ENCODE results near the gene DIP2C.

Gene DIP2C

GRCh38 chr10:416091-416515, 273.4 kb downstream of the DIP2C start:
- Histone ChIP-seq H3K4me2 (ENCODE audit: insufficient read depth, low read length) (no peak overlapping the region), H3K9me3 (ENCODE audit: insufficient read depth, low read length, severe bottlenecking) (no peaks in the 10 kb centered on the region), H2AFZ (ENCODE audit: low read depth, low read length) (no peak overlapping the region), H3K4me1 (ENCODE audit: insufficient read depth, low read length) (no peaks in the 10 kb centered on the region), H3K27ac (ENCODE audit: low read length) (no peak overlapping the region), H3K27me3 (ENCODE audit: insufficient read depth, low read length, poor library complexity) (peaks cover 5% of the 10 kb centered on the region), H3K9ac (ENCODE audit: low read depth, low read length) (no peak overlapping the region), H4K20me1 (ENCODE audit: insufficient read depth, low read length) (no peaks in the 10 kb centered on the region), H3K4me3 (ENCODE audit: low read depth in 1 of 2, low read length in 2 of 2) (no peak overlapping the region), H3K36me3 (ENCODE audit: insufficient read depth, low read length) (no peaks in the 10 kb centered on the region), H3K79me2 (ENCODE audit: insufficient read depth, low read length) (no peaks in the 10 kb centered on the region)
- TF ChIP-seq EZH2 (IDR thresholded peaks at IDR 0.05; ENCODE audit: borderline replicate concordance, low read depth, low read length, severe bottlenecking) (no peak), CTCF (IDR thresholded peaks at IDR 0.05; ENCODE audit: borderline replicate concordance, extremely low read depth, low read length, poor library complexity, severe bottlenecking) (peak; percentile 11)
- ATAC-seq (ENCODE audit: insufficient read depth, low read depth): no peak
- no peak for DNase-seq

- DNase-seq (no peak), ATAC-seq (ENCODE audit: insufficient read depth, low read depth) (no peak)
- no peak for TF ChIP-seq CTCF (IDR thresholded peaks at IDR 0.05; ENCODE audit: borderline replicate concordance, extremely low read depth, low read length, poor library complexity, severe bottlenecking)
- no peak for TF ChIP-seq EZH2 (IDR thresholded peaks at IDR 0.05; ENCODE audit: borderline replicate concordance, low read depth, low read length, severe bottlenecking)
- no peak overlapping the region for H3K4me3 ChIP-seq (ENCODE audit: low read depth in 1 of 2, low read length in 2 of 2)
- H4K20me1 ChIP-seq (ENCODE audit: insufficient read depth, low read length): no peaks in the 10 kb centered on the region
- no peak overlapping the region for H3K4me2 ChIP-seq (ENCODE audit: insufficient read depth, low read length)
- H3K36me3 ChIP-seq (ENCODE audit: insufficient read depth, low read length): no peaks in the 10 kb centered on the region
- no peak overlapping the region for H3K27ac ChIP-seq (ENCODE audit: low read length)
- no peak overlapping the region for H2AFZ ChIP-seq (ENCODE audit: low read depth, low read length)
- H3K9ac ChIP-seq (ENCODE audit: low read depth, low read length): no peak overlapping the region
- no peaks in the 10 kb centered on the region for H3K9me3 ChIP-seq (ENCODE audit: insufficient read depth, low read length, severe bottlenecking)
- H3K79me2 ChIP-seq (ENCODE audit: insufficient read depth, low read length): no peaks in the 10 kb centered on the region
- H3K27me3 ChIP-seq (ENCODE audit: insufficient read depth, low read length, poor library complexity): peaks cover 15% of the 10 kb centered on the region
- no peaks in the 10 kb centered on the region for H3K4me1 ChIP-seq (ENCODE audit: insufficient read depth, low read length)
Observed at GRCh38 chr10:413662-414071, 275.8 kb downstream of the DIP2C start.

GRCh38 chr10:412109-412508, 277.4 kb downstream of the DIP2C start:
- no peak overlapping the region for H3K4me2 ChIP-seq (ENCODE audit: insufficient read depth, low read length)
- H2AFZ ChIP-seq (ENCODE audit: low read depth, low read length): no peak overlapping the region
- TF ChIP-seq EZH2 (IDR thresholded peaks at IDR 0.05; ENCODE audit: borderline replicate concordance, low read depth, low read length, severe bottlenecking) (no peak), CTCF (IDR thresholded peaks at IDR 0.05; ENCODE audit: borderline replicate concordance, extremely low read depth, low read length, poor library complexity, severe bottlenecking) (no peak)
- no peak overlapping the region for H3K4me3 ChIP-seq (ENCODE audit: low read depth in 1 of 2, low read length in 2 of 2)
- H3K9ac ChIP-seq (ENCODE audit: low read depth, low read length): no peak overlapping the region
- H3K27me3 ChIP-seq (ENCODE audit: insufficient read depth, low read length, poor library complexity): peaks cover 26% of the 10 kb centered on the region
- no peaks in the 10 kb centered on the region for H3K4me1 ChIP-seq (ENCODE audit: insufficient read depth, low read length)
- H4K20me1 ChIP-seq (ENCODE audit: insufficient read depth, low read length): no peaks in the 10 kb centered on the region
- H3K79me2 ChIP-seq (ENCODE audit: insufficient read depth, low read length): no peaks in the 10 kb centered on the region
- no peak for ATAC-seq (ENCODE audit: insufficient read depth, low read depth)
- H3K9me3 ChIP-seq (ENCODE audit: insufficient read depth, low read length, severe bottlenecking): no peaks in the 10 kb centered on the region
- no peaks in the 10 kb centered on the region for H3K36me3 ChIP-seq (ENCODE audit: insufficient read depth, low read length)
- H3K27ac ChIP-seq (ENCODE audit: low read length): no peak overlapping the region
- DNase-seq: no peak

- Histone ChIP-seq H3K4me3 (ENCODE audit: low read depth in 1 of 2, low read length in 2 of 2) (no peak overlapping the region), H4K20me1 (ENCODE audit: insufficient read depth, low read length) (no peaks in the 10 kb centered on the region), H3K27me3 (ENCODE audit: insufficient read depth, low read length, poor library complexity) (peaks cover 27% of the 10 kb centered on the region), H3K9me3 (ENCODE audit: insufficient read depth, low read length, severe bottlenecking) (no peaks in the 10 kb centered on the region), H3K4me2 (ENCODE audit: insufficient read depth, low read length) (no peak overlapping the region), H3K79me2 (ENCODE audit: insufficient read depth, low read length) (no peaks in the 10 kb centered on the region), H3K9ac (ENCODE audit: low read depth, low read length) (no peak overlapping the region), H3K27ac (ENCODE audit: low read length) (no peak overlapping the region), H2AFZ (ENCODE audit: low read depth, low read length) (no peak overlapping the region), H3K36me3 (ENCODE audit: insufficient read depth, low read length) (no peaks in the 10 kb centered on the region), H3K4me1 (ENCODE audit: insufficient read depth, low read length) (no peaks in the 10 kb centered on the region)
- DNase-seq: no peak
- ATAC-seq (ENCODE audit: insufficient read depth, low read depth): no peak
- TF ChIP-seq EZH2 (IDR thresholded peaks at IDR 0.05; ENCODE audit: borderline replicate concordance, low read depth, low read length, severe bottlenecking) (no peak), CTCF (IDR thresholded peaks at IDR 0.05; ENCODE audit: borderline replicate concordance, extremely low read depth, low read length, poor library complexity, severe bottlenecking) (no peak)
Observed at GRCh38 chr10:411603-412002, 277.9 kb downstream of the DIP2C start.

Data from DND-41 (cell line).